ENCODE results near the gene TMEM163. TPM values are rescaled to one million over a fixed set of nuclear protein-coding genes. Genes with fewer than 3 reads are reported as not detected.

Gene TMEM163
- total and polyA plus RNA-seq, 2 donors from 2014 or later = 2.6 to 5.9 TPM

GRCh38 chr2:134681201-134681600 lies 37.6 kb downstream of the TMEM163 start:
- no peak for FAIRE-seq

GRCh38 chr2:134679745-134680144 lies 39.1 kb downstream of the TMEM163 start:
- peak in 1 of 5 donors; percentile 5 for DNase-seq
- TF ChIP-seq CTCF (IDR thresholded peaks at IDR 0.05; ENCODE audit: borderline replicate concordance, extremely low read depth, insufficient read depth) = no peak
- H3K4me3 ChIP-seq (ENCODE audit: low read length in 3 of 3) = no peak overlapping the region
- no peak overlapping the region for H3K9ac ChIP-seq (ENCODE audit: low read length in 3 of 3)
- no peaks in the 10 kb centered on the region for H3K9me3 ChIP-seq (ENCODE audit: control insufficient read depth in 2 of 3, insufficient read depth in 1 of 3, low read length in 3 of 3)
- intact Hi-C loops (cut with DNase I) = no loop called here
- FAIRE-seq = no peak
- H3K36me3 ChIP-seq (ENCODE audit: control insufficient read depth in 2 of 3, insufficient read depth in 3 of 3, low read length in 3 of 3) = no peaks in the 10 kb centered on the region
- no peaks in the 10 kb centered on the region for H3K4me1 ChIP-seq (ENCODE audit: control insufficient read depth in 2 of 3, insufficient read depth in 2 of 3, low read depth in 1 of 3, low read length in 3 of 3)
- H3K27me3 ChIP-seq (ENCODE audit: control insufficient read depth, insufficient read depth, low read length) = no peaks in the 10 kb centered on the region
- no peak overlapping the region for H3K27ac ChIP-seq (ENCODE audit: low read depth in 2 of 2, low read length in 2 of 2)

More at GRCh38 chr2:134681201-134681600, 37.6 kb downstream of the TMEM163 start:
- H3K4me1 ChIP-seq (ENCODE audit: control insufficient read depth in 2 of 3, insufficient read depth in 2 of 3, low read depth in 1 of 3, low read length in 3 of 3) = no peaks in the 10 kb centered on the region
- no peak for DNase-seq
- H3K4me3 ChIP-seq (ENCODE audit: low read length in 3 of 3) = no peak overlapping the region
- H3K36me3 ChIP-seq (ENCODE audit: control insufficient read depth in 2 of 3, insufficient read depth in 3 of 3, low read length in 3 of 3) = no peaks in the 10 kb centered on the region
- intact Hi-C loops (cut with DNase I) = no loop called here
- no peak for TF ChIP-seq CTCF (IDR thresholded peaks at IDR 0.05; ENCODE audit: borderline replicate concordance, extremely low read depth, insufficient read depth)
- no peak overlapping the region for H3K9ac ChIP-seq (ENCODE audit: low read length in 3 of 3)
- no peak overlapping the region for H3K27ac ChIP-seq (ENCODE audit: low read depth in 2 of 2, low read length in 2 of 2)
- no peaks in the 10 kb centered on the region for H3K9me3 ChIP-seq (ENCODE audit: control insufficient read depth in 2 of 3, insufficient read depth in 1 of 3, low read length in 3 of 3)
- H3K27me3 ChIP-seq (ENCODE audit: control insufficient read depth, insufficient read depth, low read length) = no peaks in the 10 kb centered on the region

GRCh38 chr2:134679294-134679693 lies 39.5 kb downstream of the TMEM163 start:
- FAIRE-seq = no peak
- no peaks in the 10 kb centered on the region for H3K9me3 ChIP-seq (ENCODE audit: control insufficient read depth in 2 of 3, insufficient read depth in 1 of 3, low read length in 3 of 3)
- H3K27me3 ChIP-seq (ENCODE audit: control insufficient read depth, insufficient read depth, low read length) = no peaks in the 10 kb centered on the region
- TF ChIP-seq CTCF (IDR thresholded peaks at IDR 0.05; ENCODE audit: borderline replicate concordance, extremely low read depth, insufficient read depth) = no peak
- H3K27ac ChIP-seq (ENCODE audit: low read depth in 2 of 2, low read length in 2 of 2) = no peak overlapping the region
- no peak for DNase-seq
- no peak overlapping the region for H3K9ac ChIP-seq (ENCODE audit: low read length in 3 of 3)
- H3K4me3 ChIP-seq (ENCODE audit: low read length in 3 of 3) = no peak overlapping the region
- H3K4me1 ChIP-seq (ENCODE audit: control insufficient read depth in 2 of 3, insufficient read depth in 2 of 3, low read depth in 1 of 3, low read length in 3 of 3) = no peaks in the 10 kb centered on the region
- H3K36me3 ChIP-seq (ENCODE audit: control insufficient read depth in 2 of 3, insufficient read depth in 3 of 3, low read length in 3 of 3) = no peaks in the 10 kb centered on the region
- intact Hi-C loops (cut with DNase I) = no loop called here
